Neural cell (in vitro differentiated cells): Measurements from ENCODE around the gene NELL1. TPM values are rescaled to one million over a fixed set of nuclear protein-coding genes. Genes with fewer than 3 reads are reported as not detected.

ENCODE experiments used
- H2AFZ ChIP-seq: fragments of 200-600, 300-800 bp; sonication (generic), shearing (Covaris generic); 2 replicates; pipeline ENCODE4 v1.6.0; 2014; ENCODE audit warnings: low read depth, mild to moderate bottlenecking, antibody characterized with exemption, low read length, moderate library complexity
- H3F3A ChIP-seq: fragments of 200-600 bp; shearing (Covaris generic); 2 replicates; pipeline ENCODE4 v1.6.1; 2016; ENCODE audit warnings: mild to moderate bottlenecking, moderate library complexity, mixed read lengths, antibody characterized with exemption, low read length; ENCODE audit not compliant: insufficient read depth, poor library complexity, severe bottlenecking
- H3K27ac ChIP-seq: fragments of 200-600, 300-800 bp; sonication (generic), shearing (Covaris generic); 2 replicates; pipeline ENCODE4 v1.5.1; 2014; ENCODE audit warnings: mild to moderate bottlenecking, low read length, moderate library complexity
- H3K27me3 ChIP-seq: fragments of 300-800, 200-600 bp; sonication (generic), shearing (Covaris generic); 2 replicates; pipeline ENCODE4 v1.6.0; 2014; ENCODE audit warnings: mild to moderate bottlenecking, low read depth, low read length, moderate library complexity; ENCODE audit not compliant: insufficient read depth
- H3K36me3 ChIP-seq: fragments of 300-800, 200-600 bp; sonication (generic), shearing (Covaris generic); 2 replicates; pipeline ENCODE4 v1.5.1; 2014; ENCODE audit warnings: mild to moderate bottlenecking, antibody characterized with exemption, low read length, moderate library complexity; ENCODE audit not compliant: insufficient read depth
- H3K4me2 ChIP-seq: fragments of 300-800, 200-600 bp; sonication (generic), shearing (Covaris generic); 2 replicates; pipeline ENCODE4 v1.6.0; 2014; ENCODE audit warnings: mild to moderate bottlenecking, low read length
- H3K4me3 ChIP-seq: fragments of 300-800, 200-600 bp; sonication (generic), shearing (Covaris generic); 2 replicates; pipeline ENCODE4 v1.5.1; 2014; ENCODE audit warnings: mild to moderate bottlenecking, low read length, moderate library complexity
- H3K79me2 ChIP-seq: fragments of 200-600 bp; shearing (Covaris generic); replicated peaks from 2 replicates; pipeline ENCODE4 v1.6.0; 2014; ENCODE audit warnings: mild to moderate bottlenecking, low read length, moderate library complexity; ENCODE audit not compliant: insufficient read depth
- H3K9ac ChIP-seq: fragments of 300-800, 200-600 bp; sonication (generic), shearing (Covaris generic); 2 replicates; pipeline ENCODE4 v1.6.1; 2016; ENCODE audit warnings: mild to moderate bottlenecking, low read length, mixed read lengths
- H3K9me2 ChIP-seq: fragments of 200-600 bp; shearing (Covaris generic); 2 replicates; pipeline ENCODE4 v1.6.1; 2016; ENCODE audit warnings: mild to moderate bottlenecking, low read length, mixed read lengths; ENCODE audit not compliant: insufficient read depth
- H3K9me3 ChIP-seq: fragments of 200-600, 300-800 bp; sonication (generic), shearing (Covaris generic); 2 replicates; pipeline ENCODE4 v1.6.1; 2016; ENCODE audit warnings: mild to moderate bottlenecking, mixed run types, low read length, moderate library complexity, mixed read lengths
- H4K20me1 ChIP-seq: fragments of 200-600 bp; shearing (Covaris generic); 2 replicates; pipeline ENCODE4 v1.6.1; 2016; ENCODE audit warnings: mild to moderate bottlenecking, mixed run types; ENCODE audit not compliant: insufficient read depth
- EP300 ChIP-seq: fragments of 450-650 bp; conservative IDR thresholded peaks from 2 replicates; pipeline ENCODE4 v1.6.1; 2014; ENCODE audit warnings: antibody characterized with exemption, mild to moderate bottlenecking, moderate library complexity; ENCODE audit not compliant: poor library complexity, severe bottlenecking
- EZH2 ChIP-seq: fragments of 200-600, 300-800 bp; shearing (Covaris generic), sonication (generic); IDR thresholded peaks from 2 replicates; pipeline ENCODE4 v1.6.1; 2014; ENCODE audit warnings: antibody characterized with exemption, low read length, borderline replicate concordance, mild to moderate bottlenecking; ENCODE audit not compliant: insufficient read depth, poor library complexity, severe bottlenecking
- MXI1 ChIP-seq: fragments of 450-650 bp; conservative IDR thresholded peaks from 2 replicates; pipeline ENCODE4 v1.6.1; 2014; ENCODE audit warnings: antibody characterized with exemption, mild to moderate bottlenecking; ENCODE audit not compliant: poor library complexity, severe bottlenecking
- POLR2AphosphoS5 ChIP-seq: IDR thresholded peaks from 2 replicates; pipeline ENCODE4 v1.6.1; 2012
- RAD21 ChIP-seq: fragments of 450-650 bp; conservative IDR thresholded peaks from 2 replicates; pipeline ENCODE4 v1.6.1; 2014; ENCODE audit warnings: antibody characterized with exemption, mild to moderate bottlenecking, moderate library complexity
- SMC3 ChIP-seq: fragments of 450-650 bp; conservative IDR thresholded peaks from 2 replicates; pipeline ENCODE4 v1.6.1; 2014; ENCODE audit warnings: antibody characterized with exemption, mild to moderate bottlenecking, moderate library complexity; ENCODE audit not compliant: poor library complexity
- TAF1 ChIP-seq: IDR thresholded peaks from 2 replicates; pipeline ENCODE4 v1.6.1; 2012; ENCODE audit warnings: low read depth
- polyA plus RNA-seq: library from polyadenylated mRNA; depleted of rRNA; stranded (reverse); fragments of >200 nt; gene quantifications from 2 replicates; pipeline ENCODE4 v1.2.3, GENCODE V29; 2014
- TF ChIP-seq, protein P1 (sequence below): IDR thresholded peaks from 2 replicates; pipeline ENCODE4 v1.6.1; 2012; ENCODE audit warnings: borderline replicate concordance
- TF ChIP-seq, protein P2 (sequence below): fragments of 450-650 bp; IDR thresholded peaks from 2 replicates; pipeline ENCODE4 v1.5.1; 2014; ENCODE audit warnings: antibody characterized with exemption, mild to moderate bottlenecking, moderate library complexity; ENCODE audit not compliant: poor library complexity, severe bottlenecking

Gene NELL1
- polyA plus RNA-seq, 1 donor from 2014 or later: 70.4 TPM

DNA sequence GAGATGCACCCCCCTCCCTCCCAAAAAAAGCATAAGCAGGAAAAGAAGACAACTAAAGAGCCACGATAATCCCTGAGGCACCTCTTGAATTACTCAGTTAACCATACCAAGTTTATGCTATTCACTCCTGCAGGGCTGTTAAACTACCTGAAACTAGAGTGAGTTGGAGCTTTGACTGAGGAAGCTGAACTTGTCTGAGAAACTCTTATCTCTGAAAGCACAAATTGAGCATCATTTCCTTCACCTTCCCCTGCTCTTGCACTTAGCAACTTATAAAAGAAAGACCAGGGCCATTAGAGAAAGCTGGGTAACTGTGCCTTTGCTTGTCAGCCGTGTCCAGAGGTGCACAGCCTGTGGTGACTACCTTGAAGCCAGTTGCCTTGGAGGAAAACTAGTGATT is 745.6 kb downstream of the NELL1 start:
- Histone ChIP-seq H3K27me3 (no peaks in the 10 kb centered on the region), H3K9me2 (peaks cover 4% of the 10 kb centered on the region), H3K4me2 (no peak overlapping the region), H2AFZ (no peak overlapping the region), H3K4me3 (no peak overlapping the region), H3K36me3 (no peaks in the 10 kb centered on the region), H4K20me1 (no peaks in the 10 kb centered on the region), H3K27ac (no peak overlapping the region), H3K9me3 (no peaks in the 10 kb centered on the region), H3K9ac (no peak overlapping the region), H3K79me2 (no peaks in the 10 kb centered on the region), H3F3A (no peaks in the 10 kb centered on the region)
- no peak for TF ChIP-seq TAF1
- TF ChIP-seq EZH2: no peak
- TF ChIP-seq RAD21: no peak
- TF ChIP-seq SMC3: no peak
- no peak for TF ChIP-seq POLR2AphosphoS5
- TF ChIP-seq, protein P1, sequence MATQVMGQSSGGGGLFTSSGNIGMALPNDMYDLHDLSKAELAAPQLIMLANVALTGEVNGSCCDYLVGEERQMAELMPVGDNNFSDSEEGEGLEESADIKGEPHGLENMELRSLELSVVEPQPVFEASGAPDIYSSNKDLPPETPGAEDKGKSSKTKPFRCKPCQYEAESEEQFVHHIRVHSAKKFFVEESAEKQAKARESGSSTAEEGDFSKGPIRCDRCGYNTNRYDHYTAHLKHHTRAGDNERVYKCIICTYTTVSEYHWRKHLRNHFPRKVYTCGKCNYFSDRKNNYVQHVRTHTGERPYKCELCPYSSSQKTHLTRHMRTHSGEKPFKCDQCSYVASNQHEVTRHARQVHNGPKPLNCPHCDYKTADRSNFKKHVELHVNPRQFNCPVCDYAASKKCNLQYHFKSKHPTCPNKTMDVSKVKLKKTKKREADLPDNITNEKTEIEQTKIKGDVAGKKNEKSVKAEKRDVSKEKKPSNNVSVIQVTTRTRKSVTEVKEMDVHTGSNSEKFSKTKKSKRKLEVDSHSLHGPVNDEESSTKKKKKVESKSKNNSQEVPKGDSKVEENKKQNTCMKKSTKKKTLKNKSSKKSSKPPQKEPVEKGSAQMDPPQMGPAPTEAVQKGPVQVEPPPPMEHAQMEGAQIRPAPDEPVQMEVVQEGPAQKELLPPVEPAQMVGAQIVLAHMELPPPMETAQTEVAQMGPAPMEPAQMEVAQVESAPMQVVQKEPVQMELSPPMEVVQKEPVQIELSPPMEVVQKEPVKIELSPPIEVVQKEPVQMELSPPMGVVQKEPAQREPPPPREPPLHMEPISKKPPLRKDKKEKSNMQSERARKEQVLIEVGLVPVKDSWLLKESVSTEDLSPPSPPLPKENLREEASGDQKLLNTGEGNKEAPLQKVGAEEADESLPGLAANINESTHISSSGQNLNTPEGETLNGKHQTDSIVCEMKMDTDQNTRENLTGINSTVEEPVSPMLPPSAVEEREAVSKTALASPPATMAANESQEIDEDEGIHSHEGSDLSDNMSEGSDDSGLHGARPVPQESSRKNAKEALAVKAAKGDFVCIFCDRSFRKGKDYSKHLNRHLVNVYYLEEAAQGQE: no peak
- TF ChIP-seq, protein P2, sequence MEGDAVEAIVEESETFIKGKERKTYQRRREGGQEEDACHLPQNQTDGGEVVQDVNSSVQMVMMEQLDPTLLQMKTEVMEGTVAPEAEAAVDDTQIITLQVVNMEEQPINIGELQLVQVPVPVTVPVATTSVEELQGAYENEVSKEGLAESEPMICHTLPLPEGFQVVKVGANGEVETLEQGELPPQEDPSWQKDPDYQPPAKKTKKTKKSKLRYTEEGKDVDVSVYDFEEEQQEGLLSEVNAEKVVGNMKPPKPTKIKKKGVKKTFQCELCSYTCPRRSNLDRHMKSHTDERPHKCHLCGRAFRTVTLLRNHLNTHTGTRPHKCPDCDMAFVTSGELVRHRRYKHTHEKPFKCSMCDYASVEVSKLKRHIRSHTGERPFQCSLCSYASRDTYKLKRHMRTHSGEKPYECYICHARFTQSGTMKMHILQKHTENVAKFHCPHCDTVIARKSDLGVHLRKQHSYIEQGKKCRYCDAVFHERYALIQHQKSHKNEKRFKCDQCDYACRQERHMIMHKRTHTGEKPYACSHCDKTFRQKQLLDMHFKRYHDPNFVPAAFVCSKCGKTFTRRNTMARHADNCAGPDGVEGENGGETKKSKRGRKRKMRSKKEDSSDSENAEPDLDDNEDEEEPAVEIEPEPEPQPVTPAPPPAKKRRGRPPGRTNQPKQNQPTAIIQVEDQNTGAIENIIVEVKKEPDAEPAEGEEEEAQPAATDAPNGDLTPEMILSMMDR: no peak
- no peak for TF ChIP-seq MXI1
- no peak for TF ChIP-seq EP300

DNA sequence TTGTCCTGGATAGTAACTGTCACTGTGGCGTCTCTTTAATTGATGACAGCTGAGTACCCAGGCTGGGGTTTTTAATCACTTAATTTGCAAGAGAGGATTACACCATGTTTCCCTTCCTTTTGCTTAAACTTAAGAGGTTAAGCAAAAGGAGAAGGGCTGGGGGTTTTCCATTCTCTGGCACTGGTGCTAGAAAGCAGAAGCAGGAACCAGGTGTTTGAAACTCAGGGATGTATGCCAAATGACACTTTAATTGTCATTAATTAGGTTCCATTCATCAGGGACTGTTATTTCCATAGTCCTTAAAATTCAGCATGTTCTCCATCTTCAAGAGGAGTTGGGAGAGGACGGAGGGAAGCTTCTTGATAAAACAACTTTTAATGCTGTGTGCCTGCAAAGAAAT is 746.2 kb downstream of the NELL1 start:
- Histone ChIP-seq H3K4me3 (no peak overlapping the region), H3K27ac (no peak overlapping the region), H3F3A (no peaks in the 10 kb centered on the region), H4K20me1 (no peaks in the 10 kb centered on the region), H3K9me2 (peaks cover 4% of the 10 kb centered on the region), H3K27me3 (no peaks in the 10 kb centered on the region), H3K79me2 (no peaks in the 10 kb centered on the region), H3K36me3 (no peaks in the 10 kb centered on the region), H2AFZ (no peak overlapping the region), H3K4me2 (no peak overlapping the region), H3K9me3 (no peaks in the 10 kb centered on the region), H3K9ac (no peak overlapping the region)
- TF ChIP-seq RAD21 (no peak), EZH2 (no peak), POLR2AphosphoS5 (no peak), TAF1 (no peak), EP300 (no peak), MXI1 (no peak), SMC3 (no peak)
- TF ChIP-seq, protein P1: no peak
- TF ChIP-seq, protein P2: no peak
